ENCODE measurements around the gene MCRIP2. TPM values are rescaled to one million over a fixed set of nuclear protein-coding genes. Genes with fewer than 3 reads are reported as not detected.

MCRIP2 gene
- total RNA-seq, 6 experiments from 2014 or later, result 18.8 to 30.8 (median 24.2) TPM

DNA sequence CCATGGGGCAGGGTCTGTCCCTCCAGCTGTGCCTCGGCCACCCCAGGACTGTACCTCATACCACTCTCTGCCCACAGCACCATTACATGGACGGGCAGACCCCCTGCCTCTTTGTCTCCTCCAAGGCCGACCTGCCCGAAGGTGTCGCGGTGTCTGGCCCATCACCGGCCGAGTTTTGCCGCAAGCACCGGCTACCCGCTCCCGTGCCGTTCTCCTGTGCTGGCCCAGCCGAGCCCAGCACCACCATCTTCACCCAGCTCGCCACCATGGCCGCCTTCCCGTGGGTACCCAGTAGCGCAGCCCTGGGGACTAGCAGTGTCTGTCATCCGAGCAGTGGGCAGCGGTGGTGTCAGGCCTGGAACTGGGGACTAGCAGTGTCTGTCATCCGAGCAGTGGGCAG is 31.2 kb downstream of the MCRIP2 start:
- Mint-ChIP-seq H3K4me1 (ENCODE audit: low read depth) (no peaks in the 10 kb centered on the region), H3K27me3 (ENCODE audit: insufficient read depth) (peaks cover 3% of the 10 kb centered on the region), H3K27ac (no peak overlapping the region), H3K9me3 (no peaks in the 10 kb centered on the region), H3K4me3 (no peak overlapping the region), H3K36me3 (ENCODE audit: low read depth) (no peaks in the 10 kb centered on the region)
- TF ChIP-seq, protein P1, sequence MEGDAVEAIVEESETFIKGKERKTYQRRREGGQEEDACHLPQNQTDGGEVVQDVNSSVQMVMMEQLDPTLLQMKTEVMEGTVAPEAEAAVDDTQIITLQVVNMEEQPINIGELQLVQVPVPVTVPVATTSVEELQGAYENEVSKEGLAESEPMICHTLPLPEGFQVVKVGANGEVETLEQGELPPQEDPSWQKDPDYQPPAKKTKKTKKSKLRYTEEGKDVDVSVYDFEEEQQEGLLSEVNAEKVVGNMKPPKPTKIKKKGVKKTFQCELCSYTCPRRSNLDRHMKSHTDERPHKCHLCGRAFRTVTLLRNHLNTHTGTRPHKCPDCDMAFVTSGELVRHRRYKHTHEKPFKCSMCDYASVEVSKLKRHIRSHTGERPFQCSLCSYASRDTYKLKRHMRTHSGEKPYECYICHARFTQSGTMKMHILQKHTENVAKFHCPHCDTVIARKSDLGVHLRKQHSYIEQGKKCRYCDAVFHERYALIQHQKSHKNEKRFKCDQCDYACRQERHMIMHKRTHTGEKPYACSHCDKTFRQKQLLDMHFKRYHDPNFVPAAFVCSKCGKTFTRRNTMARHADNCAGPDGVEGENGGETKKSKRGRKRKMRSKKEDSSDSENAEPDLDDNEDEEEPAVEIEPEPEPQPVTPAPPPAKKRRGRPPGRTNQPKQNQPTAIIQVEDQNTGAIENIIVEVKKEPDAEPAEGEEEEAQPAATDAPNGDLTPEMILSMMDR (IDR thresholded peaks at IDR 0.05), result no peak
- DNase-seq, result no peak

DNA sequence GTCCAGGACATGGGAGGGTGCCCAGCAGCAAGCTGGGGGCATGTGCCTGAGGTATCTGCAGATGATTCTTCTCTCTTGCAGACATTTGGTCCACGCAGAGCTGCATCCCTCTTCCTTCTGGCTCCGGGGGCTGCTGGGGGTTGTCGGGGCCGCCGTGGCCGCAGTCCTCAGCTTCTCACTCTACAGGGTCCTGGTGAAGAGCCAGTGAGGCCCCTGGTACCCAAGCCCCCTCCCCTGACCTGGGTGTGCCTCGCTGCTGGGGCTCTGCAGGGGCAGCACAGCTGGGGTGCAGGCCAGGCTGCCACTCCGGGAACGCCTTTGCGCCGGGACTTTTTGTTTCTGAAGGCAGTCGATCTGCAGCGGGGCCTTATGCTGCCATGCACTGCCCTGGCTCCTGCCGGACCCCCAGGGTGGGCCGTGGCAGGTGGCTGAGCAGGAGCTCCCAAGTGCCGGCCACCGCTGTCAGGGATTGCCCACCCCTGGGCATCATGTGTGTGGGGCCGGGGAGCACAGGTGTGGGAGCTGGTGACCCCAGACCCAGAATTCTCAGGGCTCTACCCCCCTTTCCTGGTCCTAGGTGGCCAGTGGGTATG is 31.9 kb downstream of the MCRIP2 start:
- H3K27me3 Mint-ChIP-seq (ENCODE audit: insufficient read depth), result peaks cover 3% of the 10 kb centered on the region
- no peak for DNase-seq
- TF ChIP-seq, protein P1 (IDR thresholded peaks at IDR 0.05), result no peak
- no peaks in the 10 kb centered on the region for H3K4me1 Mint-ChIP-seq (ENCODE audit: low read depth)
- no peak overlapping the region for H3K4me3 Mint-ChIP-seq
- H3K36me3 Mint-ChIP-seq (ENCODE audit: low read depth), result no peaks in the 10 kb centered on the region
- no peak overlapping the region for H3K27ac Mint-ChIP-seq
- no peaks in the 10 kb centered on the region for H3K9me3 Mint-ChIP-seq

DNA sequence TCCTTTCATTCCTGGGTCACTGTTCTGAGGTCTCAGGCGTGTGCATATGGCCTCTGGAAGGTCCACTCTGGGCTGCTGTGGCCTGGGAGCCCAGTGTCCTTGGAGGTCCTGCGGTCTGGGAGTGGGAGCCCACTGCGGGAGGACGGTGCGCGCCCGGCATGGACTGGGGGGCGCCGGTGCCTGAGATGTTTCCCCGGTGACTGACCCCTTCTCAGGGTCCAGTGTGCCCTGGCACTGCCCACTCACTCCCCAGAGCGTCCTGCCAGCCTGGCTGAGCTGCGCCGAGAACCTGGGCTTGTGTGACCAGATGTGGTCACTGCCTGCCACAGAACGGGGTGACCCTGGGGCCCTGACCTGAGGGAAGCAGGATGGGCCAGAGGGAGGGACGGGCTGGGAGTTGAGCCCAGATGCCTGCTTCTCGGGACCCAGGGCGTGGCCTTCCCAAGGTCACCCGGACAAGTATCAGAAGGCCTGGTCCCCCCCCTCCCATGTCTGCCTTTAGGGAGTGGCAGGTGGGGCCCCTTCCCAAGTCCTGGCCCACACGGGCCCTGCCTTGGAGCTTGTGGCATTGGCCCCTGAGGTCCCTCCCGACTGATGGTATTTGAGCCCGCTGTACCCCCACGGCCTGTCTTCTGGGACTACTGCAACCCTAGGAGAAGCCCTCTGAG is 32.7 kb downstream of the MCRIP2 start:
- TF ChIP-seq, protein P1 (IDR thresholded peaks at IDR 0.05), result no peak
- Mint-ChIP-seq H3K4me3 (no peak overlapping the region), H3K4me1 (ENCODE audit: low read depth) (no peaks in the 10 kb centered on the region), H3K27me3 (ENCODE audit: insufficient read depth) (peaks cover 3% of the 10 kb centered on the region), H3K36me3 (ENCODE audit: low read depth) (no peaks in the 10 kb centered on the region), H3K27ac (no peak overlapping the region), H3K9me3 (no peaks in the 10 kb centered on the region)
- no peak for DNase-seq

DNA sequence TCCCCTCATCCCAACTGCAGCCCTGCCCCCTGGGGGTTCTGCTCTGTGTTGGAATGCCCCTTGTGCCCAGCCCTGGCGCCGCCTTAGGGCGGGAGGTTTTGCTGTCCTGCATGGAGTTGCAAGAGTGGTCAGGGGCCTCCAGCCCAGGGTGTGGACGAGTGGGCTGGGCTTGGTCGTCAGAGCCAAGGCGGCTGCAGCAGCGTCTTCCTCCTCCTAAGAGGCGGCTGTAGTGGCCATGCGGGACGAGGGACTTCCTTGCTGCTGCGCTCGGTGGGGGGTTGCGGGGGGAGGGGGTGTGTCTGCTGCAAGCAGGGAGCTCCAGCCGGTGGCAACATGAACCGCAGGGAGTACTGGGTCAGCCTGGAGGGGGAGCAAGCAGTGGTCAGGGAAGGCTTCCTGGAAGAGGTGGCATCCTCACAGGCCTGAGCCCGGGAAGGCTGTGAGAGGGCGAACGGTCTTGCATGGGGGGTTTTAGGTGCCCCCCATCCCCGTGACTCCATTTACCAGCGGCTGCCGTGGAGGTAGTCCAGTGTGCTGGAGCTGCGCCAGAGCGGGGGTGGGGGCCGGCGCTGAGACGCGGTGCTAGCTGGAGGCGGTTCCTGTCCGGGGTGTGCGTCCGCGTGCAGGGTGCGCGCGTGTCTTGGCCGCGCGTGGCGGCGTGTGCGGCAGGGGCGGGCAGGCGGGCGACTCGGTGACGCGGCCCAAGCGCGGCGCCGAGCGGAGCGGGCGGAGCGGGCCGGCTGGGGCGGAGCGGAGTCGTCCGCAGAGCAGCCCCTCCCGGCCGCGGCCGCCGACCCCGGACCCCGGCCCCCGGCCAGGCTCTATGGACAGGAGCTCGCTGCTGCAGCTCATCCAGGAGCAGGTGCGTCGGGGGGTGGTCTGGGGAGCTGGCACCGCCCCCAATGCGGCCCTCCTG is 33.6 kb downstream of the MCRIP2 start, which contains the start of gene RHBDL1:
Gene RHBDL1 (plus strand): TSS at position 704 of the 916 bp plus-strand sequence. CDS start 120 bp downstream, at position 824.
- H3K9me3 Mint-ChIP-seq, result no peaks in the 10 kb centered on the region
- peak within 1 kb of the TSS; percentile 18; the same call in 1 of the 2 replicates for H3K27ac Mint-ChIP-seq
- no peaks in the 10 kb centered on the region for H3K36me3 Mint-ChIP-seq (ENCODE audit: low read depth)
- TF ChIP-seq, protein P1 (IDR thresholded peaks at IDR 0.05), result no peak
- DNase-seq, result peak; percentile 24
- H3K27me3 Mint-ChIP-seq (ENCODE audit: insufficient read depth), result peaks cover 5% of the 10 kb centered on the region
- no peaks in the 10 kb centered on the region for H3K4me1 Mint-ChIP-seq (ENCODE audit: low read depth)
- H3K4me3 Mint-ChIP-seq, result no peak within 1 kb of the TSS

DNA sequence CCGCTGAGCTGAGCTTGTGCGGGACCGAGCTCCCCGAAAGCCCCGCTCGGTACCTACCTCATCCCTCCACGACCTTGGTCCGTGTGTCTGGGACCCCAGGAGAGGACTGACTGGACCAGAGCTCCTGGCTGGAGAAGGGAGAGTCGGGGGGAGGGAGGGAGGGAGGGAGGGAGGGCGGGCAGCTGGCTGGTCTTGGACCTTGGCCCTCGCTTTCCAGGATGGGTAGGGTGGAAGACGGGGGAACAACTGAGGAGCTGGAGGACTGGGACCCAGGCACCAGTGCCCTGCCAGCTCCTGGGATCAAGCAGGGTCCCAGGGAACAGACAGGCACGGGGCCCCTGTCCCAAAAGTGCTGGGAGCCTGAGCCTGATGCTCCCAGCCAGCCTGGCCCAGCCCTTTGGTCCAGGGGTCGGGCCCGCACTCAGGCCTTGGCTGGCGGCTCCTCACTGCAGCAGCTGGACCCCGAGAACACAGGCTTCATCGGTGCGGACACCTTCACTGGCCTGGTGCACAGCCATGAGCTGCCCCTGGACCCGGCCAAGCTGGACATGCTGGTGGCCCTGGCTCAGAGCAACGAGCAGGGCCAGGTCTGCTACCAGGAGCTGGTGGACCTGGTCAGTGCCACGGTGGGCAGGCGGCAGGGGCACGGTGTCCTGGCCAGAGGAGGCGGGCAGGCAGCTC is 34.4 kb downstream of the MCRIP2 start:
- Mint-ChIP-seq H3K9me3 (no peaks in the 10 kb centered on the region), H3K4me1 (ENCODE audit: low read depth) (peaks cover 2% of the 10 kb centered on the region), H3K36me3 (ENCODE audit: low read depth) (no peaks in the 10 kb centered on the region), H3K27ac (no peak overlapping the region), H3K27me3 (ENCODE audit: insufficient read depth) (peaks cover 5% of the 10 kb centered on the region), H3K4me3 (no peak overlapping the region)
- DNase-seq, result no peak
- TF ChIP-seq, protein P1 (IDR thresholded peaks at IDR 0.05), result no peak

Data from HFFc6 (cell line).